RWPE1 (cell line): ENCODE measurements around the gene PTGIR.
A peak's percentile ranks its signal among the peaks of the same experiment; 100 is the strongest.

Experiments used
- CTCF ChIA-PET: fragments of 350-600 bp; sonication (Branson Sonifier 250); formaldehyde crosslinking; extraction: SDS; loops from one replicate; lab custom pipeline; 2021; lab: Yijun Ruan, JAX
- POLR2A ChIA-PET: fragments of 400-600 bp; formaldehyde crosslinking; extraction: SDS; loops from one replicate; lab custom pipeline; 2020; ENCODE audit warnings: antibody characterized with exemption; ENCODE audit not compliant: low non-redundant PET; lab: Yijun Ruan, JAX
- DNase-seq: peaks from one replicate; pipeline ENCODE4 v3.0.0; 2012; ENCODE audit warnings: low spot score
- H3K27ac ChIP-seq: fragments of 450-650 bp; 2 replicates; pipeline ENCODE4 v1.5.1; 2017
- TF ChIP-seq, protein P1 (sequence below): fragments of 450-650 bp; conservative IDR thresholded peaks from 2 replicates; pipeline ENCODE4 v1.5.1; 2017; ENCODE audit warnings: low read depth, mild to moderate bottlenecking

PTGIR gene, protein sequence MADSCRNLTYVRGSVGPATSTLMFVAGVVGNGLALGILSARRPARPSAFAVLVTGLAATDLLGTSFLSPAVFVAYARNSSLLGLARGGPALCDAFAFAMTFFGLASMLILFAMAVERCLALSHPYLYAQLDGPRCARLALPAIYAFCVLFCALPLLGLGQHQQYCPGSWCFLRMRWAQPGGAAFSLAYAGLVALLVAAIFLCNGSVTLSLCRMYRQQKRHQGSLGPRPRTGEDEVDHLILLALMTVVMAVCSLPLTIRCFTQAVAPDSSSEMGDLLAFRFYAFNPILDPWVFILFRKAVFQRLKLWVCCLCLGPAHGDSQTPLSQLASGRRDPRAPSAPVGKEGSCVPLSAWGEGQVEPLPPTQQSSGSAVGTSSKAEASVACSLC

DNA sequence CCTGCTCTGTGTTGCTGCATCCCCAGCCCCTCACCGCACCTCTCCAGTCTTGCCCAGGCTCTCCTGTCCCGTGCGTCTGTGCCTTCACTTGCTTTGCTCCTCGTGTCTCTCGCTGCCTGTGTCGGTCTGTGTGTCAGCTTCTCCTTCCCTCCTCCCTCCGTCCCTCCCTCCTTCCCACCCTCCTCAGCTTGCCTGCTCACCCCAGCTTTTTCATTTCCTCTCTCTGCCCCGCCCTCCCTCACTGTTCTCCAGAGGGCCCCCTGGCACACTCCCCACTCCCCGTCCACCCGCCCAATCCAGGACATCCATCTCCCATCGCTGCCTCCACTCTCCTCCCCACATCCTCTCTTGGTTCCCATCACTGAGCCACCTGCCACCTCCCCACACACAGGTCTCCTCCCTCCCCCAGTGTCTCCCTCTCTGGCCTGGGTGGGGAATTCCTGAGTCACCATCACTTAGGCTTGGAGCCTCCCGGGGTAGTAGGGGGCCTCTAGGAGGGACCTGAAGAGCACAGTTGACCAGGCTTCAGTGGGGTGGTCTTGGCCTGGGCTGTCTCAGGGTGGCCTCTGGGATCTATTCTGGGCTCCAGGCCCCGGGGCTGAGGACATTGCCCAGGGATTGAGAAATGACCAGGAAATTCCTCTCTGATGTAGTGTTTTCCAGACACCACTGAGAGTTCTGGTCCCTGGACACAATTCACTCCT, at the start of gene PTGIR:
TSS of gene PTGIR (minus strand) at position 132 of the 704 bp plus-strand sequence. CDS start 864 bp downstream, outside the sequence.
- no peak for DNase-seq
- POLR2A ChIA-PET, result no interaction called here
- CTCF ChIA-PET, result interaction anchor here (0.6 to 1.2 kb wide), 4 partner anchors 11 to 80 kb away, joined by 3 to 4 read pairs (median 4); no protein-coding TSS in a partner anchor
- TF ChIP-seq, protein P1, sequence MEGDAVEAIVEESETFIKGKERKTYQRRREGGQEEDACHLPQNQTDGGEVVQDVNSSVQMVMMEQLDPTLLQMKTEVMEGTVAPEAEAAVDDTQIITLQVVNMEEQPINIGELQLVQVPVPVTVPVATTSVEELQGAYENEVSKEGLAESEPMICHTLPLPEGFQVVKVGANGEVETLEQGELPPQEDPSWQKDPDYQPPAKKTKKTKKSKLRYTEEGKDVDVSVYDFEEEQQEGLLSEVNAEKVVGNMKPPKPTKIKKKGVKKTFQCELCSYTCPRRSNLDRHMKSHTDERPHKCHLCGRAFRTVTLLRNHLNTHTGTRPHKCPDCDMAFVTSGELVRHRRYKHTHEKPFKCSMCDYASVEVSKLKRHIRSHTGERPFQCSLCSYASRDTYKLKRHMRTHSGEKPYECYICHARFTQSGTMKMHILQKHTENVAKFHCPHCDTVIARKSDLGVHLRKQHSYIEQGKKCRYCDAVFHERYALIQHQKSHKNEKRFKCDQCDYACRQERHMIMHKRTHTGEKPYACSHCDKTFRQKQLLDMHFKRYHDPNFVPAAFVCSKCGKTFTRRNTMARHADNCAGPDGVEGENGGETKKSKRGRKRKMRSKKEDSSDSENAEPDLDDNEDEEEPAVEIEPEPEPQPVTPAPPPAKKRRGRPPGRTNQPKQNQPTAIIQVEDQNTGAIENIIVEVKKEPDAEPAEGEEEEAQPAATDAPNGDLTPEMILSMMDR, result no peak
- peak within 1 kb of the TSS; percentile 52 for H3K27ac ChIP-seq

DNA sequence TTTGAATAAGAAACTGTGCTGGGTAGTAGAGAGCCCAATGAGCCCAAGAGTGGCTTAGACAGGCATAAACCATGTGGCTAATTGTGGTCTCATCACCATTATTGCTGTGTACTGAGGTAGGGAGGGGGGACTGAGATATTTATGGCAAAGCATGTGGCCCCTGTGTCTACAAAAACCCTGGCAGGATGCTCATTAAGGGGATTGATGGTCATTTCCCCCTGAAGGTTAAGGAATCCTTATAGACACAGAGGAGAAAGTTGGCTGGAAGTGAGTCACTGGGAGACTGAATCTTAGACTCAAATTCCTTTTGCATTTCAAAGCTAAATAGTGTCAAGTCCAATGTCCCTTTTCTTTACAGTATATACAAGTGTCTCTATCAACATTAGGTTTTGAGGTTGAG, 45.9 kb upstream of the PTGIR start:
- TF ChIP-seq, protein P1, result no peak
- ChIA-PET CTCF (interaction anchor here (0.8 kb wide), 2 partner anchors 9 to 54 kb away, joined by 3 read pairs; no protein-coding TSS in a partner anchor), POLR2A (no interaction called here)
- no peak overlapping the region; the same call in 1 of the 2 replicates for H3K27ac ChIP-seq
- no peak for DNase-seq

DNA sequence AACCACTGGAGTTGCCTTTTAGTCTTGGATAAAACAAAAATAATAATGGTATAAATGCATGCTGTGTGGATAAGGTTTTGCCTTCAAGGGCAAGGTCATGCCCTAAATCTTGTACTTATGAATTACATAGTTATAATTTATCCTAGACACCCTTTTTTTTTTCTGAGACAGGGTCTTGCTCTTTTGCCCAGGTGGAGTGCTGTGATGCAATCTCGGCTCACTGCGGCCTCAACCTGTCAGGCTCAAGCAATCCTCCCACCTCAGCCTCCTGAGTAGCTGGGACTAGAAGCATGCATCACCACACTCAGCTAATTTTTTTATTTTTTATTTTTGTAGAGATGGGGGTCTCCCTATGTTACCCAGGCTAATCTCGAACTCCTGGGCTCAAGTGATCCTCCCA, 43.8 kb upstream of the PTGIR start:
- ChIA-PET CTCF (no interaction called here), POLR2A (no interaction called here)
- TF ChIP-seq, protein P1, result no peak
- no peak overlapping the region for H3K27ac ChIP-seq
- no peak for DNase-seq

DNA sequence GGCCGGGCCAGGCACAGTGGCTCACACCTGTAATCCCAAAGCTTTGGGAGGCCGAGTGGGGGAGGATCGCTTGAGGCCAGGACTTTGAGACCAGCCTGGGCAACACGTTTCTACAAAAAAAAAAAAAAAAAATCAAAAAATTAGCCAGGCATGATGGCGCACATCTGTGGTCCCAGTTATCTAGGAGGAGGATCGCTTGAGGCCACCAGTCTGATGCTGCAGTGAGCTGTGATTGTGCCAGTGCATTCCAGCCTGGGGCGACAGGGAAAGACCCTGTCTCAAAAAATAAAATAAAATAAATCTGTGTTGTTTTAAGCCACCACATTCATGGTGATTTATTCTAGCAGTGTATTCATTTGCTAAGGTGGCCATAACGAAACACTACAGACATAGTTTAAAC, 40.2 kb upstream of the PTGIR start:
- POLR2A ChIA-PET, result no interaction called here
- CTCF ChIA-PET, result interaction anchor here (0.6 kb wide), 2 partner anchors 110 to 269 kb away, joined by 3 read pairs; no protein-coding TSS in a partner anchor
- DNase-seq, result no peak
- TF ChIP-seq, protein P1, result no peak
- no peak overlapping the region for H3K27ac ChIP-seq

DNA sequence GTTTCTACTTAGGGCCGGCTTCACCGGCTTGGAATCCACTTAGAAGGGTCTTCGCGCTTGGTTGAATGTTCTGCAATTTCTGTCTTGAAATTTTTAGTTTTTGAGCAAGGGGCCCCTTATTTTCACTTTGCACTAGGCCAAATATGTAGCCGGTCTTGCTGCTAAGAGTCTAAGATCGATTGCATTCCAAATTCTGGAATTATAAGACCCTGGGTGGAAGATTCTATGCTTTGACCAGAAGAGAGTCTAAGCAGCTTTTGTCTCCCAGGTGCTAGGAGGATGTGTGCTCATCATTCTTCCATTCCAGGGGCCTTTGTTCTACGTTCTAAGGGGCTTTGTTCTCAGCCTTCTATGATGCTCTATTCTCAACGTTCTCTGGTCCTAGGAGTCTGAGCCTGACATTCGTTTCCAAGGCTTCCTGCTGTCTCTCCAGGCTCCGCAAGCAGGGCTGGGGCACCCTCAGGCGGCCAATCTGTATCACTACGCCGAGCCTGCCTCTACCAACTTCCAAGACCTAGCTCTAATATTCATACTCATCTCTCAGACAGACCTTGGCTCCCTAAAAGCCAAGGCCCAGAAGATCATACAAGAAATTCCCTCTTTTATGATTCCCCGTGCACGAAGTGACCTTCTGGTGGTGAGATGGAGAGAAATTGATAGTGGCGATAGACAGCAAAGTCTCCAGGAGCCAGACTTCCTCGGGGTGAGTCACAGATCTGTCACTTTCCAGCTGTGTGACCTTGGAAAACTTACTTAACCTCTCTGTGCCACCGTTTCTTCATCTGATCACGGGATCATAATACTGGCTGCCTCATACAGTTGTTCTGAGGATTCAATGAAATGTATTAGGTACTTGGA, 37.1 kb upstream of the PTGIR start:
- H3K27ac ChIP-seq, result peak overlapping the region; percentile 13
- ChIA-PET POLR2A (no interaction called here), CTCF (interaction anchor here (0.6 to 2.6 kb wide), 17 partner anchors 9 to 206 kb away, joined by 3 to 45 read pairs (median 5); partner anchors contain the start of gene GNG8)
- TF ChIP-seq, protein P1, result peak; percentile 94
- DNase-seq, result peak; percentile 80
